HG03432 (cell line): ENCODE results near the gene DTL.

ENCODE experiments used
- ATAC-seq: cut with Tn5 transposase; IDR thresholded peaks from one replicate; pipeline ENCODE4 v1.9.1; 2021; ENCODE audit warnings: mild to moderate bottlenecking, moderate library complexity; ENCODE audit not compliant: unreplicated experiment

DTL gene

GRCh38 chr1:212082765-212083406 is 47.3 kb downstream of the DTL start:
- ATAC-seq: no peak

- no peak for ATAC-seq
These were observed 54.1 kb downstream of the DTL start for GRCh38 chr1:212089560-212090163.

DNA sequence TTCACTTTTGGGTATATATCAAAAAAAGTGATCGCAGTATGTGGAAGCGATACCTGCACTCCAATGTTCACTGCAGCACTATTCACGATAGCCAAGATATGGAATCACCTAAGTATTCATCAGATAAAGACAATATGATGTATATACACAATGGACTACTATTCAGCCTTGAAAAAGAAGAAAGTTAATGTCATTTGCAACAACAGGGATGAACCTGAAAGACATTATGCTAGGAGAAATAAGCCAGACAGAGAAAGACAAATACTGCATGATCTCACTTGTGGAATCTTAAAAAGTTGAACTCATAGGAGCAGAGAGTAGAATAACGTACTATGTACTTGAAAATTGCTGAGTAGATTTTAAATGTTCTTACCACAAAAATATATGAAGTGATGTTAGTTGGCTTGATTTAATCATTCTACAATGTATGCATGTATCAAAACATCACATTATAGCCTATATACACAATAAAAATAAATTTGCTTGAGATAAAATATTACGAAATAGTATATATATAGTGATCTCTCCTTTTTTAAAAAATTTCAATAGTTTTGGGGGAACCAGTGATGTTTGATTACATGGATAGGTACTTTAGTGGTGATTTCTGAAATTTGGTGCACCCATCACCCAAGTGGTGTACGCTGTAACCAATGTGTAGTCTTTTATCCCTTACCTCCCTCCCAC is 56.0 kb downstream of the DTL start:
- no peak for ATAC-seq

GRCh38 chr1:212097360-212097759 is 61.8 kb downstream of the DTL start:
- no peak for ATAC-seq

DNA sequence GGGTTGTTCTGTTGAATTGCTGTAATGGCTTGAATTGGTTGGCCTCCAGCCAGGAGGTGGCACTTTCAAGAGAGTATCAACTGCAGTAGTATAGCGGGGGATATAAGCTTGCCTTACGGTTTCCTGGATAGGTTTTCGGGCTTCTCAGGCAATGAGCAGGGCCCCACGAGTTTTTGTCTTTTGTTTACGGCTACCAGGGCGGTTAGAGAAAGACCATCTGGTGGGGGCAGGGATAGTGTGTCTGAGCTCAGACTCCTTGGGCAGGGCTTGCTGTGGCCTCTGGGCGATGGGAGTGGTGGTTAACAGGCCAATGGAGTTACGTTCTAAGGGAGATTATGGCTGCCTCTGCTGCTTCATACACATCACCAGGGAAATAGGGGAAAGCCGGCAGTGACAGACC is 62.8 kb downstream of the DTL start:
- ATAC-seq: no peak

DNA sequence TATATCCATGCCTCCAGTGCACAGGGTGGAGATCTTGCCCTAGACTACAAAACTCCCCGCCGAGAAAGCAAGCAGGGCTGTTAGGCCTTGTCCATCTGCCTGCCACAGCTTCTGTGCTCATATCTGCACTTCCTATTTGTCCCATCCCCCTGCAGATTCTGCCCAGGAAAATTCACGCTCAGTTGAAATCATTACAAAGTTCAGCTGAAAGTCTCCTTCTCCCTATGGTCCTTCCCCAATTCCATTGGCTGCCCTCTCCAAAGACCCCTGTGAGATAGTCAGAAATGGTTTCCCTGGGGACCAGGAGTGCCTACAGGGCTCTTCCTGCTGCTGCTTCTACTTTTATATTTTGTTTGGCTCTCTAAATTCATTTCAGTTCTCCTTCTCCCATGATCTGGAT is 63.2 kb downstream of the DTL start:
- no peak for ATAC-seq

DNA sequence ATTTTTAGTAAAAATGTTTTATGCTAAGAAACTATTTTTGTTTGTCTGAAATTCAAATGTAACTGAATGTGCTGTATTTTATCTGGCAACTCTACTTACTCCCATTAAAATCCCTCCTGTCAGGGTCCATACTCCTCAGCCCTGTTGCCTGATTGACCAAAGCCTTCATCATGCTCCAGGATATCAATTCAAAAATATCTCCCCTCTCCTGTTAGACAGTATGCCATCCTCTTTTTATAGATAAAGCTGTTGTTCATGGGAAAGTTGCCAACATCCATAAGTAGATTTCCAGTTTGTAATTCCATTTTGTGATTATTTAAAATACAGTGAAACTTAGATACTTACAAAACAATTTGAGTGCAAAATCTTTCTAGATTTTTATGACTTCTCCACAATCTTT is 65.7 kb downstream of the DTL start:
- ATAC-seq: no peak

GRCh38 chr1:212101735-212102134 is 66.2 kb downstream of the DTL start:
- ATAC-seq: no peak

DNA sequence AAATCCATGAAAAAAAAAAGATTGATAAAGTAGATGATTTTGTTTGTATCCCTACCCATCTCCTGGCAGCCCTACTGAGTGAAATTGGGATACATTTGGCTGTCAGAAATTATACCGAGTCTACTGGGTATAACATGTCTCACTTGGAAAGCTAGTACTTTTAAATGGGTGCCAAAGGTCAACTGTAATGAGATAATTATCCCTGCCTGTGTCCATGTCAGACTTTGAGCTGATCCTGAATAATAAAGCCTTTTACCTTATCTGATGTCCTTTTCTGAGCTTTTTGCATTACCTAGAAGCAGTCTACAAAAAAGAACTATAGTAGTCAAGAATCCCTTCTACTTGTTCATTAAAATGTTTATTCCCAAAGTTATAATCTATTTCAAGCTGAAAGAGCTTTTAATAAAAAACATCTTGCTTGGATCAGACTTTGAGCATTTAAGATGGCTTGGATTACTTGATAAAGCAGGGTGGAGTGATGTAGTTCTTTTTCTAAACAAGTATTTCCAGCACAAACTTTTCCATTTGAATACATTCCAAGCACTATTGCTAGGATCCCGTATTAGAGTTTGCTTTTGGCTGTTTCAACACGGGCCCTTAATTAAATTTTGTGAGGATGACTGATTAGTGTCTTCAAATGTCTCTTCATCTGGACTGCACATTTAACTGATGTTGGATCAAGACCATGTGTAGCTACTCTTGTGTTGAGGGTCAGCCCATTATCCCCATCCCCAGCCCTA is 69.2 kb downstream of the DTL start:
- no peak for ATAC-seq

GRCh38 chr1:212106286-212106792 is 70.8 kb downstream of the DTL start:
- no peak for ATAC-seq

GRCh38 chr1:212107481-212107880 is 71.9 kb downstream of the DTL start:
- no peak for ATAC-seq

DNA sequence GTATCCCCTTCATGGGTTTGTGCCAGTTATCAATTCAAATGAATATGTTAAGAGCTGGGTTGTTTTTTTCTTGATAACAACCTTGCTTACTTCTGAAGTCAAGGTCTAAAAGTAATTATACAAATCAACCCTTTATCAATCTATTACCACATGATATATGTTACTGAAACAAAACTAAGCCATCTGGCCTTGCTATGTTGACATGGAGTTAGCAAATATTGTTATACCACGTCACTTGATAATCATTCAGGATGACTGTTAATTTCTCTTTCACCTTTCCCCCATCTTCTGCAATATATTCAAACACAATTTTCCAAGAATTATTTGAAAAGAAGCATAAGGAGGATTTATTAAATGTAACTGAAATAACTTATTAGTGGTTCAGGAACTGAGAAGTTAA is 72.6 kb downstream of the DTL start:
- no peak for ATAC-seq

- ATAC-seq: no peak
These were observed 73.4 kb downstream of the DTL start for GRCh38 chr1:212108981-212109380.

DNA sequence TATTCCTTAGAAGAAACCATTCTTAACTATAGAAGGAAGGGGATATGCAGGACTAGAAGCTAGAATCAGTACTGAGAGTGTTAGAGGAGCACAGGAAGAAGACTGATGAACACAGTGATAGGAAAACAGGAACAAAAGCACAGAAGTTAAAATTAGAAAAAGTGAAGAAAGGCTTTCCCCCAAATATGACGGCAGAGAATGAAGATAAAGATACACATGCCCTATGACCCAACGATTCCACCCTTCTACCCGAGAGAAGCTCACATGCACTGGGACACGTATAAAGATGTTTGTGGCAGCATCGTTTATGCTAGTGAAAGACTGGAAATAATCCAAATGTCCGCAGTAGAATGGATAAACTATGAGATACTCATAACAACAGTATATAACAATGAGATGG is 74.2 kb downstream of the DTL start:
- no peak for ATAC-seq

DNA sequence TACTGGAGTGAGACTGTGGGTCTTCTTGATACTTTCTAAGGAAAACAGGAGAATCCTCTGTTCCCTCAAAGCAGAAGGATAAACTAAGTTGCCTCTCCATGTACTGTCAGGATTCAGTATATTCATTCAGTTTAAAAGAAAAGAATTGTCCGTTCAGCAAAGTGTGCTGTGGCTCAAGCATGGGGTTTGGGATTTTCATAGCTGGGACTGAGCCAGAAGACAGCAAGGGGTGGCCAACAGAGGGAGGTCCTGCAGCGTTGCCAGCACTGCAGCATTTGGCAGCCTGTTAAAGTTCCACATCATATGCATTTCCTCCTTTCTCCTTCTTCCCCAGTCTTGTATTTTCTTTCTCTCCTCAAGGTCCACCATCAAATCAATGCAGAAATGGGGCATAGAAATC is 75.1 kb downstream of the DTL start:
- ATAC-seq: no peak

DNA sequence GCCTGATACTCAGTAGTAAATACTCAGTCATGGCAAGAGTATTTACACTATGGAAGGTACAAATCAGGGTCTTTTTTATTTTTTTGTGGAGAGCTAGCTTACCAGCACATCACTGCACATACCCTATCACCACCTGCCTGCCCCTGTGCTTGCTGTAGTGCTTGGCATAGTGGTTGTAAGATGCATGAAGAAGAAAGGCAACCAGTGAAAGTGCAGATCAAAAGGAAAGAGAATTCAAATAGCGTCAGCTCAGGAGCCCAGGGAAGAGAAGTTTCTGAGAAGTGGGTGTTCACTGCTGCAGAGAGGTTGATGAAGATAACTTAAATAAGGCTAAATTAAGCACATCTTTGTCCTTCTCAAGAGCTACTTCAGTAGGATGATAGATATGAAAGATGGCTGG is 76.0 kb downstream of the DTL start:
- ATAC-seq: no peak

DNA sequence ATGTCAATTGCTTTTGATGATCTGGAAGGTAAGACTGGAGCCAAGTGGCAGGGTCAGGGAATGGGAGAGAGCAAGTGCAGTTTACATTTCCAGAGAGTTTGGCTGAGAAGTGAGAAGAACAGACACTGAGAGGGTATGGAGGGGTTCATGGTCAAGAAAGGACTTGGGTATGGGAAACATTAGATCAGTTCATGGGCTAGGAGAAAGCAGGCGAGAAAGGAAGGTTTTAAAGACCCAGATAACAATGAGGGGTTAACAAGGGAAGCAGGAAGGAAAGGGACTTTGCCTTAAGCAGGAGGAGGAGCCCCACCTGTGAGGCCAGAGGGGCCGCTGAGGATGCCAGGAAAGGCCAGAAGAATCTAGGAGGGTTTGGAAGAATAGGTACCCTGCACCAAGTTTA is 78.2 kb downstream of the DTL start:
- ATAC-seq: no peak

DNA sequence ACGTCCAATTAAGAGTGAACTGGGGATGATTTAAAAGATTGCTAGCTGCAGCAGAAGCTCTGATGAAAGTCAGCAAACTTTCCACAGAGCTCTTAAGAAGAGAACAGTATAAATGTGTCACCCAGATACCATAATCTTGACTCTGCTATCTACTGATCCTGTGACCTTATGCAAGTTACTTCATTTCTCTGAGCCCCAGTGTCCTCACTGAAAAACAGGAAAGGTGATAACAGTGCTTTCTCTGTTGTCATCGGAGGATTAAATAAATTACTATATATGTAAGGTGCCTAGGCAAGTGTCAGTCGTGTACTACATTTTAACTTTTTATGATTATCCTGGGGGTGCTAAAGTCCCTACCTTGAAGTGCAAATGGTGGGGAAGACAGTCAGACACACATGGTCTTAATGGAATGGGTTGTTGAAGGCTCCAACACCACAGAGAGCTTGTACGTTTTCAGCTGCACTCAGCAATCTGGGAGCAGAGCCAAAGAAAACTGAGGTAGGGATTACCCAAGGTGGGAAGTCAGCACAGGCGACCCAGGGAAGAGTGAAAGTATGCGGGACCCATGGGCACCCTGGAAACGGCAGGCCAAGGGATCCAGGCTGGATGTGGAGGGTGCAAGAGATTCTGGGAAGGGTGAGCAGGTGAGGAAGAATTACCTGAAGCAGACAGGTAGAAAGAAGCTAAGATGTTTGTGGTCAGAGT is 82.8 kb downstream of the DTL start:
- ATAC-seq: no peak

GRCh38 chr1:212118872-212119260 is 83.3 kb downstream of the DTL start:
- ATAC-seq: no peak

- no peak for ATAC-seq
These were observed 83.9 kb downstream of the DTL start for GRCh38 chr1:212119397-212119837.

GRCh38 chr1:212119863-212120262 is 84.3 kb downstream of the DTL start:
- no peak for ATAC-seq
